Fibroblast of lung (primary cell): ENCODE data around the gene ZDHHC12. TPM values are rescaled to one million over a fixed set of nuclear protein-coding genes. Genes with fewer than 3 reads are reported as not detected.

Experiments used
- DNase-seq, 2 donors: peaks; one replicate each; pipeline versions ENCODE4 v3.0.0 to v3.0.0-alpha.2; 2010; ENCODE audit warnings: low read depth in 2 of 2
- H2AFZ ChIP-seq: 2 replicates; pipeline ENCODE4 v1.5.1; 2012; ENCODE audit warnings: low read length, control low read depth, inconsistent platforms
- H3K27ac ChIP-seq: 2 replicates; pipeline ENCODE4 v1.5.1; 2011; ENCODE audit warnings: low read length, control low read depth; ENCODE audit not compliant: insufficient read depth
- H3K27me3 ChIP-seq: 2 replicates; pipeline ENCODE4 v1.5.1; 2011; ENCODE audit warnings: mild to moderate bottlenecking, low read length; ENCODE audit not compliant: control insufficient read depth, insufficient read depth
- H3K36me3 ChIP-seq: 2 replicates; pipeline ENCODE4 v1.5.1; 2011; ENCODE audit warnings: low read length; ENCODE audit not compliant: control insufficient read depth, insufficient read depth
- H3K4me1 ChIP-seq: 2 replicates; pipeline ENCODE4 v1.5.1; 2011; ENCODE audit warnings: low read length; ENCODE audit not compliant: control insufficient read depth, insufficient read depth; ENCODE audit errors: extremely low read depth
- H3K4me2 ChIP-seq: 2 replicates; pipeline ENCODE4 v1.5.1; 2011; ENCODE audit warnings: low read length, control low read depth; ENCODE audit not compliant: insufficient read depth; ENCODE audit errors: extremely low read depth
- H3K4me3 ChIP-seq, 4 experiments: fragments of 200-600 bp in 1 of 4; sonication (generic) in 1 of 4; replicated peaks in 1 of 4; 2 replicates each; pipeline ENCODE4 v1.5.1; 2011 to 2016; ENCODE audit warnings: low read length in 4 of 4, low read depth in 3 of 4, mild to moderate bottlenecking in 3 of 4, control low read depth in 2 of 4, inconsistent platforms in 1 of 4, mixed read lengths in 1 of 4; ENCODE audit not compliant: insufficient read depth in 1 of 4; ENCODE audit errors: control extremely low read depth in 1 of 4
- H3K79me2 ChIP-seq: 2 replicates; pipeline ENCODE4 v1.5.1; 2012; ENCODE audit warnings: mild to moderate bottlenecking, low read length, inconsistent platforms; ENCODE audit not compliant: control insufficient read depth, insufficient read depth
- H3K9ac ChIP-seq: 2 replicates; pipeline ENCODE4 v1.5.1; 2011; ENCODE audit warnings: mild to moderate bottlenecking, low read length, control low read depth; ENCODE audit not compliant: insufficient read depth
- H3K9me3 ChIP-seq: 2 replicates; pipeline ENCODE4 v1.5.1; 2012; ENCODE audit warnings: low read depth, low read length; ENCODE audit not compliant: control insufficient read depth, insufficient read depth
- H4K20me1 ChIP-seq: 2 replicates; pipeline ENCODE4 v1.5.1; 2011; ENCODE audit warnings: low read length; ENCODE audit not compliant: control insufficient read depth, insufficient read depth; ENCODE audit errors: extremely low read depth
- CTCF ChIP-seq, 2 donors: IDR thresholded peaks in 1 of 2; conservative IDR thresholded peaks in 1 of 2; 1 replicate in 1 of 2; 2 replicates in 1 of 2; pipeline ENCODE4 v1.5.1; 2011 to 2012; ENCODE audit warnings: low read length in 2 of 2, control low read depth in 1 of 2, inconsistent platforms in 1 of 2, low read depth in 1 of 2, mild to moderate bottlenecking in 1 of 2
- EZH2 ChIP-seq: IDR thresholded peaks from 2 replicates; pipeline ENCODE4 v1.5.1; 2012; ENCODE audit warnings: low read length, control low read depth, mild to moderate bottlenecking; ENCODE audit errors: missing control alignments
- polyA plus RNA-seq, 2 donors: library from polyadenylated mRNA; depleted of rRNA in 1 of 2; stranded (reverse) in 1 of 2; unstranded in 1 of 2; fragments of >200 nt; gene quantifications; 2 replicates each; pipeline ENCODE4 v1.2.1, GENCODE V29; 2011 to 2012; ENCODE audit warnings: missing spikeins in 1 of 2
- total RNA-seq: library from RNA; depleted of rRNA; stranded (reverse); fragments of >200 nt; gene quantifications from 2 replicates; pipeline ENCODE4 v1.2.1, GENCODE V29; 2014

Gene ZDHHC12
- total and polyA plus RNA-seq, 2 donors (not counting 1 experiment from before 2014, with no cell fraction given): 19.1 to 39.0 TPM

GRCh38 chr9:128747241-128747640 is 23.3 kb upstream of the ZDHHC12 start:
- Histone ChIP-seq H3K9me3 (no peaks in the 10 kb centered on the region), H3K4me1 (no peaks in the 10 kb centered on the region), H4K20me1 (no peaks in the 10 kb centered on the region), H2AFZ (no peak overlapping the region), H3K4me3 (no peak overlapping the region), H3K79me2 (no peaks in the 10 kb centered on the region), H3K9ac (no peak overlapping the region), H3K27me3 (no peaks in the 10 kb centered on the region), H3K4me2 (no peak overlapping the region), H3K27ac (no peak overlapping the region), H3K36me3 (peaks cover 1% of the 10 kb centered on the region)
- no peak for TF ChIP-seq CTCF (conservative IDR thresholded peaks at IDR 0.05 in 1 of 2, IDR thresholded peaks at IDR 0.05 in 1 of 2; ENCODE audit: low read depth in 1 of 2, low read length in 2 of 2)
- TF ChIP-seq EZH2: no peak
- no peak for DNase-seq

GRCh38 chr9:128743421-128743820 is 19.5 kb upstream of the ZDHHC12 start:
- DNase-seq: no peak
- Histone ChIP-seq H3K9me3 (no peaks in the 10 kb centered on the region), H3K4me1 (no peaks in the 10 kb centered on the region), H3K4me3 (no peak overlapping the region), H2AFZ (no peak overlapping the region), H3K79me2 (no peaks in the 10 kb centered on the region), H3K4me2 (no peak overlapping the region), H4K20me1 (no peaks in the 10 kb centered on the region), H3K36me3 (no peaks in the 10 kb centered on the region), H3K9ac (no peak overlapping the region), H3K27ac (no peak overlapping the region), H3K27me3 (no peaks in the 10 kb centered on the region)
- TF ChIP-seq EZH2 (no peak), CTCF (conservative IDR thresholded peaks at IDR 0.05 in 1 of 2, IDR thresholded peaks at IDR 0.05 in 1 of 2; ENCODE audit: low read depth in 1 of 2, low read length in 2 of 2) (no peak)

GRCh38 chr9:128742401-128742800 is 18.5 kb upstream of the ZDHHC12 start:
- H3K4me1 ChIP-seq: no peaks in the 10 kb centered on the region
- no peak overlapping the region for H3K4me2 ChIP-seq
- H3K27ac ChIP-seq: no peak overlapping the region
- H2AFZ ChIP-seq: no peak overlapping the region
- H3K9me3 ChIP-seq: no peaks in the 10 kb centered on the region
- H3K4me3 ChIP-seq: no peak overlapping the region
- H3K27me3 ChIP-seq: no peaks in the 10 kb centered on the region
- no peak overlapping the region for H3K9ac ChIP-seq
- no peaks in the 10 kb centered on the region for H3K79me2 ChIP-seq
- no peak for TF ChIP-seq CTCF (conservative IDR thresholded peaks at IDR 0.05 in 1 of 2, IDR thresholded peaks at IDR 0.05 in 1 of 2; ENCODE audit: low read depth in 1 of 2, low read length in 2 of 2)
- H3K36me3 ChIP-seq: no peaks in the 10 kb centered on the region
- no peaks in the 10 kb centered on the region for H4K20me1 ChIP-seq
- DNase-seq: no peak
